ENCODE data around the gene MYO3B.

DNA sequence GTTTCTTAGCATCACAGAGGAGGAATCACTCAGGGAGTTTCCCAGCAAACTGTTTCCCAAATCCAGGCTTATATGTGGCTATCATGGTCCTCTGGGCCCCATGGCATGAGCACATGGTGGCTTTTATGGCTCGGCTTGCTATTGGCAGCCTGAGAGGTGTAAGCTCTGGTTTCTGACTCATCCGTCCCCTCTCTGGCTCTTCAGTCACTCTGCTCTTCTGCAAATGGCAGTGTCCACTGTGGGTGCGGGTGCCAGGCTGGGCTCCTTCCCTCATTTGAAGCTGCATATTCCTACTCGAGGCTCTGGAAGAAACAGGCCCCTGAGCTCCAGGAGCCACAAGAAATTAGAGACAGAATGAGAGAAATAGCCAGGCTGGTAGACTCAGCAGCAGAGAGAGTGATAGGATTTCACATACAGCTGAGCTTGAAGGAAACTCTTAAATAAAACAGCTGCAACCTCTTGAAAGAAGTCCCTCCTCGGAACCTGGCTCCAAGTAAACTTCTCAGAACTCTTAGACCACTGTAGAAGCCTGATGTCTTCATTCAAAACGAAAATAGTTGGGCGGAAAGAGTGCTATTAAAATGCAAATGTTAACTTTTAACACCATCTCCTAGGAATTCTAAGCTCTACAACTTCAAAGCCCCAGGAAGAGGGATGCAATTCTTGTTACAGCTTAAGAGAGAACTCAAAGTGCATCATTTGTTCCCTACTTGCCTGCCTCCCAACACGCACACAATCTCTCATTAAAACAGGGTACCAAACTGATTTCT lies 324.6 kb downstream of the MYO3B start:
- TF ChIP-seq, protein P1, sequence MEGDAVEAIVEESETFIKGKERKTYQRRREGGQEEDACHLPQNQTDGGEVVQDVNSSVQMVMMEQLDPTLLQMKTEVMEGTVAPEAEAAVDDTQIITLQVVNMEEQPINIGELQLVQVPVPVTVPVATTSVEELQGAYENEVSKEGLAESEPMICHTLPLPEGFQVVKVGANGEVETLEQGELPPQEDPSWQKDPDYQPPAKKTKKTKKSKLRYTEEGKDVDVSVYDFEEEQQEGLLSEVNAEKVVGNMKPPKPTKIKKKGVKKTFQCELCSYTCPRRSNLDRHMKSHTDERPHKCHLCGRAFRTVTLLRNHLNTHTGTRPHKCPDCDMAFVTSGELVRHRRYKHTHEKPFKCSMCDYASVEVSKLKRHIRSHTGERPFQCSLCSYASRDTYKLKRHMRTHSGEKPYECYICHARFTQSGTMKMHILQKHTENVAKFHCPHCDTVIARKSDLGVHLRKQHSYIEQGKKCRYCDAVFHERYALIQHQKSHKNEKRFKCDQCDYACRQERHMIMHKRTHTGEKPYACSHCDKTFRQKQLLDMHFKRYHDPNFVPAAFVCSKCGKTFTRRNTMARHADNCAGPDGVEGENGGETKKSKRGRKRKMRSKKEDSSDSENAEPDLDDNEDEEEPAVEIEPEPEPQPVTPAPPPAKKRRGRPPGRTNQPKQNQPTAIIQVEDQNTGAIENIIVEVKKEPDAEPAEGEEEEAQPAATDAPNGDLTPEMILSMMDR (IDR thresholded peaks at IDR 0.05), result no peak
- no peak for TF ChIP-seq POLR2A (IDR thresholded peaks at IDR 0.05)
